GM10266 (cell line): Measurements from ENCODE around the gene TMEM203.

Source experiments
- DNase-seq: peaks from one replicate; pipeline ENCODE4 v3.0.0; 2012; ENCODE audit errors: extremely low spot score
- CTCF ChIP-seq: IDR thresholded peaks from 2 replicates; pipeline ENCODE4 v1.5.1; 2012; ENCODE audit warnings: mild to moderate bottlenecking, low read depth; ENCODE audit not compliant: control insufficient read depth, insufficient read depth; ENCODE audit errors: missing control alignments

Gene TMEM203

DNA sequence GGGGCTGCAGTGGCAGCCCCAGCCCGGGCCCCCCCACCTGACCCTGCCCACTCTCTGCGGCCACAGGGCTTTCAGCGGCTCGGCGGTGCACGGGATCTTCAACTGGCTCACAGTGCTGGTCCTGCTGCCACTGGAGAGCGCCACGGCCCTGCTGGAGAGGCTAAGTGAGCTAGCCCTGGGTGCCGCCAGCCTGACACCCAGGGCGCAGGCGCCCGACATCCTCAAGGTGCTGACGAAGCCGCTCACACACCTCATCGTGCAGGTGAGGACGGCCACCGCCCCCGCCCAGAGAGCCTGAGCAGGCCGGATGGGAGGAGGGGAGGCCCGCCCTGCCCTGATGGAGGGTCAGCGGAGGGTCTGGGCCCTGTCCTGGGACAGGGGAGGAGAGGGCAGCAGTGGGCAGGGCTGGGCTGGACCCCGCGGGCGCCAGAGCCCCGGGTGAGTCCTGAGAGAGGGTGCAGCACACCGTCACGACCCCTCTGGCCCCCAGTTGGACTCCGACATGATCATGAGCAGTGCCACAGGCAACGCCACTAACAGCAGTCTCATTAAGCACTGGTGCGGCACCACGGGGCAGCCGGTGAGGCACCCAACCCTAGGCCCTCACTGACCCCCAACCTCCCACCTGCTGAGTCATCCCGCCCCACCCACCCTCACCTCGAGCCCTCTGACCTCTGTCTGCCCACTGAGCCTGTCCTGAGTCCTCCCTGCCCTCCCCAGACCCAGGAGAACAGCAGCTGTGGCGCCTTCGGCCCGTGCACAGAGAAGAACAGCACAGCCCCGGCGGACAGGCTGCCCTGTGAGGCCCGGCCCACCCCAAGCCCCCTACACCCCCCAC, 27.9 kb upstream of the TMEM203 start:
- DNase-seq = no peak

GRCh38 chr9:137232510-137232909, 27.1 kb upstream of the TMEM203 start:
- TF ChIP-seq CTCF = no peak
- no peak for DNase-seq

More for the DNA sequence above, 27.9 kb upstream of the TMEM203 start:
- TF ChIP-seq CTCF = no peak

GRCh38 chr9:137232101-137232500, 26.7 kb upstream of the TMEM203 start:
- TF ChIP-seq CTCF = no peak
- DNase-seq = no peak

DNA sequence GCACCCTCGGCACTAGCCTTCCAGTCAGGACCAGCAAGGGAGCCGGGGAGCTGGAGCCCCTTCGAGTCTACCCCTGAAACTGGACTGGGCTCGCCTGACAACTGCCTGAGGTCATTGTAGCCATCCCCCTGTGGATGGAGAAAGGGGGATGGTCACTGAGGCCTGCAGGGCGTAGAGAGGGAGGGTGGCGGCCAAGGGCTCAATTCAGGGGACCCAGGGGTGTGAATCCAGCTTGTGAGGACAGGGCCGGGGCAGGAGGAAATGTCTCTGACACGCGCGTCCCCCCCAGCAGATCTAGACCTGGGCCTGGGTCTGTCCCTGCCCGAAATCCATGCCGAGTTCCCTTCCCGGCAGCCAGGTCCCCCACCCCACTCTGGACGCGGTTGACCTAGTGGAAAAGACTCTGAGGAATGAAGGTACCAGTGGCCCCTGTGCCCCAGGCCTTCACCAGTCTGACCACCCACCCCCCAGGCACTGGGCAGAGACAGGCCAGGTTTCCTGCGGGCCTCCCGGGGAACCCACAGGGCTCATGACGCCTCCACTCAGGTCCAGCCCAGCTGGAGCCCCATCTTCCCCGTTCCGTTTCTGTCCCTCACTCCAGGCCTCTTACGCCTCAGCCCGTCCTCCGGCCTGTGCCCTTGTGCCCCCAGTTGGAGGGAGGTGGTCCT, 26.1 kb upstream of the TMEM203 start:
- DNase-seq = no peak
- TF ChIP-seq CTCF = no peak

GRCh38 chr9:137230705-137231371, 25.4 kb upstream of the TMEM203 start, which contains the start of gene SLC34A3:
SLC34A3 (plus strand) TSS chr9:137230901; CDS start chr9:137231703, 802 bp downstream.
- no peak for DNase-seq
- no peak for TF ChIP-seq CTCF

DNA sequence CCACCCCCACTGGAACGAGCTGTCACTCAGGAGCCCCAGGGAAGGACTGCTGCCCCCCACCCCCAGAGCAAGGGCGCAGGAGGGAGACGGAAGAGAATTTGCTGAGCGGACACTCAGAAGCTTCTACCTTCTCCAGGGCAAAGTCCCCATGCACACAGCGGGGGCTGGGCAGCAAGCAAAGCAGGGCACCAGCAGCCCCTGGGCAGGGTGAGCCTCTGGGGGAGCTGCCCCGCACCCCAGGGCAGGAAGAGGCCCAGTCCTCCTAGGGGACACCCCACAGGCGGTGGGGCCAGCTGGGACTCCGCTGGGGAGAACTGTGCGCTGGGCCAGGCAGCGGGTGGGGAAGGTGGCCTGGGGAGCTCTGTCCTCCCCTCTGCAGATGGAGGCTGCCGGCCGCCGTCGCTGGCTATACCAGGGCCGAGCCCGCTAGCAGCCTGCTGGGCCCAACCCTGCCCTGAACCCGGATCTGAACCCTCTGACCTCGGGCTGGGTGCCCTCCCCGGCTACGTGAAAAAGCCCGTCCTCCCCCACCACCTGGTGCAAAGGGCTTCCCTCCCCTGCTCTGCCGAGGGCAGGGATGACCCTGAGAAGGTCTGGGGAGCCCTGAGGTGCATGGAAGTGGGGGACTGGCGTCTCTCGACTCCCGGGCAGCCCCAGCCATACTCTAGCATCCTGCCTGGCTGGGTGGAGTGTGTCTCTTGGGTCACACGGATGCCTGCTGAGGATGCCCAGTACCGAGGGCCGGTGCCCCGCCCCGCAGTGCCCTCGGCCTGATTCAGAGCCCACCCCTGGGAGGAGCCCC, 24.7 kb upstream of the TMEM203 start:
- TF ChIP-seq CTCF = no peak
- no peak for DNase-seq
